SJCRH30 (cell line): ENCODE data around the gene LINC00237. TPM values are rescaled to one million over a fixed set of nuclear protein-coding genes. Genes with fewer than 3 reads are reported as not detected.

ENCODE experiments used
- DNase-seq, 2 experiments: peaks; one replicate each; pipeline ENCODE4 v3.0.0-alpha.2; 2015 to 2020
- H3K27ac ChIP-seq: fragments of 250-450 bp; sonication (Bioruptor Pico); 2 replicates; pipeline ENCODE4 v1.5.1; 2020; ENCODE audit warnings: mild to moderate bottlenecking, moderate library complexity
- H3K27me3 ChIP-seq: fragments of 250-450 bp; sonication (Bioruptor Pico); 2 replicates; pipeline ENCODE4 v1.5.1; 2020; ENCODE audit warnings: mild to moderate bottlenecking, moderate library complexity
- H3K36me3 ChIP-seq: fragments of 250-450 bp; sonication (Bioruptor Pico); 2 replicates; pipeline ENCODE4 v1.5.1; 2020; ENCODE audit warnings: mild to moderate bottlenecking, moderate library complexity
- H3K4me1 ChIP-seq: fragments of 250-450 bp; sonication (Bioruptor Pico); 2 replicates; pipeline ENCODE4 v1.5.1; 2020; ENCODE audit warnings: mild to moderate bottlenecking, moderate library complexity
- H3K4me3 ChIP-seq: fragments of 250-450 bp; sonication (Bioruptor Pico); 2 replicates; pipeline ENCODE4 v1.5.1; 2020; ENCODE audit warnings: mild to moderate bottlenecking, moderate library complexity
- H3K9me3 ChIP-seq: fragments of 250-450 bp; sonication (Bioruptor Pico); replicated peaks from 2 replicates; pipeline ENCODE4 v1.5.1; 2020; ENCODE audit warnings: mild to moderate bottlenecking, moderate library complexity
- total RNA-seq: library from RNA; depleted of rRNA; stranded (reverse); fragments of >200 nt; shearing (Covaris generic); gene quantifications from 2 replicates; pipeline ENCODE4 v1.2.3, GENCODE V29; 2014; rRNA removed

LINC00237 gene
- total RNA-seq, 1 experiment from 2014 or later = not detected

- no peaks in the 10 kb centered on the region for H3K27me3 ChIP-seq
- DNase-seq = no peak
- H3K36me3 ChIP-seq = no peaks in the 10 kb centered on the region
- no peaks in the 10 kb centered on the region for H3K9me3 ChIP-seq
- no peak overlapping the region for H3K4me3 ChIP-seq
- H3K27ac ChIP-seq = no peak overlapping the region
- H3K4me1 ChIP-seq = peaks cover 12% of the 10 kb centered on the region; the same call in 1 of the 2 replicates
Observed at GRCh38 chr20:21052686-21053001, 53.5 kb downstream of the LINC00237 start.

GRCh38 chr20:21052241-21052640 lies 53.9 kb downstream of the LINC00237 start:
- DNase-seq = no peak
- no peak overlapping the region for H3K27ac ChIP-seq
- no peak overlapping the region for H3K4me3 ChIP-seq
- peaks cover 12% of the 10 kb centered on the region; the same call in 1 of the 2 replicates for H3K4me1 ChIP-seq
- H3K9me3 ChIP-seq = no peaks in the 10 kb centered on the region
- no peaks in the 10 kb centered on the region for H3K27me3 ChIP-seq
- no peaks in the 10 kb centered on the region for H3K36me3 ChIP-seq

- no peaks in the 10 kb centered on the region for H3K27me3 ChIP-seq
- H3K9me3 ChIP-seq = no peaks in the 10 kb centered on the region
- H3K36me3 ChIP-seq = no peaks in the 10 kb centered on the region
- no peak for DNase-seq
- H3K4me1 ChIP-seq = peaks cover 21% of the 10 kb centered on the region
- no peak overlapping the region for H3K4me3 ChIP-seq
- no peak overlapping the region for H3K27ac ChIP-seq
Observed at GRCh38 chr20:21050710-21051109, 55.4 kb downstream of the LINC00237 start.

GRCh38 chr20:21049305-21049828 lies 56.8 kb downstream of the LINC00237 start:
- H3K4me1 ChIP-seq = peaks cover 22% of the 10 kb centered on the region
- H3K4me3 ChIP-seq = no peak overlapping the region
- H3K27ac ChIP-seq = no peak overlapping the region
- DNase-seq = no peak
- no peaks in the 10 kb centered on the region for H3K36me3 ChIP-seq
- no peaks in the 10 kb centered on the region for H3K9me3 ChIP-seq
- H3K27me3 ChIP-seq = no peaks in the 10 kb centered on the region

GRCh38 chr20:21048841-21049273 lies 57.3 kb downstream of the LINC00237 start:
- Histone ChIP-seq H3K27me3 (no peaks in the 10 kb centered on the region), H3K27ac (no peak overlapping the region)

GRCh38 chr20:21047981-21048380 lies 58.2 kb downstream of the LINC00237 start:
- Histone ChIP-seq H3K4me3 (no peak overlapping the region), H3K4me1 (peaks cover 13% of the 10 kb centered on the region), H3K9me3 (no peaks in the 10 kb centered on the region; the same call in 1 of the 2 replicates), H3K27me3 (no peaks in the 10 kb centered on the region), H3K36me3 (no peaks in the 10 kb centered on the region), H3K27ac (no peak overlapping the region)
- no peak for DNase-seq

More at GRCh38 chr20:21048841-21049273, 57.3 kb downstream of the LINC00237 start:
- Histone ChIP-seq H3K9me3 (no peaks in the 10 kb centered on the region), H3K4me3 (no peak overlapping the region), H3K36me3 (no peaks in the 10 kb centered on the region), H3K4me1 (peaks cover 22% of the 10 kb centered on the region)
- peak; percentile 47 to 71 for DNase-seq

- no peak overlapping the region for H3K4me3 ChIP-seq
- no peaks in the 10 kb centered on the region for H3K27me3 ChIP-seq
- peak; percentile 66 to 69 for DNase-seq
- H3K4me1 ChIP-seq = peaks cover 10% of the 10 kb centered on the region
- H3K27ac ChIP-seq = no peak overlapping the region; the same call in 1 of the 2 replicates
- no peaks in the 10 kb centered on the region; the same call in 1 of the 2 replicates for H3K9me3 ChIP-seq
- no peaks in the 10 kb centered on the region for H3K36me3 ChIP-seq
Observed at GRCh38 chr20:21046413-21047070, 59.6 kb downstream of the LINC00237 start.

Other genes starting within 250 kb of the LINC00237 start
- gene KIZ, start 19.7 kb upstream of the LINC00237 start, total RNA-seq = 17.8 and 18.3 TPM in 2 replicates
- 161 and 166 TPM in 2 replicates for gene XRN2, start 197.0 kb upstream of the LINC00237 start, total RNA-seq